Testis (tissue), 2 donors: ENCODE results near the gene HMCN1.

Source experiments
- CTCF ChIP-seq, 3 experiments: fragments of 450-650 bp in 2 of 3; fragments of 200-600 bp in 1 of 3; sonication (generic) in 1 of 3; IDR thresholded peaks; one replicate each; pipeline ENCODE4 v1.5.1; 2016 to 2019; ENCODE audit warnings: antibody characterized with exemption in 3 of 3, mild to moderate bottlenecking in 2 of 3, moderate library complexity in 1 of 3
- POLR2A ChIP-seq: fragments of 450-650 bp; IDR thresholded peaks from one replicate; pipeline ENCODE4 v1.6.1; 2017; ENCODE audit warnings: antibody characterized with exemption, mild to moderate bottlenecking, moderate library complexity

GRCh38 chr1:186239171-186239570 is 505.0 kb downstream of the HMCN1 start:
- TF ChIP-seq POLR2A, result no peak
- TF ChIP-seq CTCF (IDR thresholded peaks at IDR 0.05), result no peak
